PC-3 (cell line): ENCODE measurements around the gene C14orf132. TPM values are rescaled to one million over a fixed set of nuclear protein-coding genes. Genes with fewer than 3 reads are reported as not detected.

Source experiments
- ATAC-seq: fragments of 200-7000 bp; cut with Tn5 transposase; 2 replicates; pipeline ENCODE4 v1.9.1; 2020; ENCODE audit warnings: mild to moderate bottlenecking, moderate library complexity
- BruUV-seq: library from RNA; stranded (reverse); fragments of 400-500 nt; replicated peaks from 2 replicates; lab custom pipeline; 2021; lab: Mats Ljungman, UMichigan
- CTCF ChIA-PET: fragments of 300-600 bp; sonication (Branson Sonifier 250); formaldehyde crosslinking; loops from one replicate; lab custom pipeline; 2022; ENCODE audit warnings: antibody characterized with exemption; lab: Charles Lee
- POLR2A ChIA-PET: fragments of 300-600 bp; sonication (Branson Sonifier 250); formaldehyde crosslinking; loops from one replicate; lab custom pipeline; 2022; ENCODE audit warnings: antibody characterized with exemption; ENCODE audit not compliant: unreplicated experiment; lab: Charles Lee
- DNase-seq: peaks from one replicate; pipeline ENCODE4 v3.0.0-alpha.2; 2015
- H2AFZ ChIP-seq: fragments of 300-600 bp; sonication (generic); 2 replicates; pipeline ENCODE4 v1.6.0; 2016; ENCODE audit warnings: antibody characterized with exemption, low read length
- H3F3A ChIP-seq: fragments of 300-600 bp; sonication (generic); one replicate; pipeline ENCODE4 v1.6.0; 2017; ENCODE audit warnings: antibody characterized with exemption, low read length, control low read depth, mild to moderate bottlenecking; ENCODE audit not compliant: unreplicated experiment
- H3K27ac ChIP-seq: fragments of 300-600 bp; sonication (generic); 2 replicates; pipeline ENCODE4 v1.5.1; 2016; ENCODE audit warnings: mild to moderate bottlenecking, low read length
- H3K27me3 ChIP-seq: fragments of 300-600 bp; sonication (generic); 2 replicates; pipeline ENCODE4 v1.6.1; 2016; ENCODE audit warnings: low read length, mixed read lengths
- H3K36me3 ChIP-seq: fragments of 300-600 bp; sonication (generic); 2 replicates; pipeline ENCODE4 v1.6.1; 2016; ENCODE audit warnings: low read depth, mixed run types, low read length, mixed read lengths
- H3K4me1 ChIP-seq: fragments of 300-600 bp; sonication (generic); 2 replicates; pipeline ENCODE4 v1.5.1; 2016; ENCODE audit warnings: low read length; ENCODE audit not compliant: insufficient read depth
- H3K4me2 ChIP-seq: fragments of 300-600 bp; sonication (generic); 2 replicates; pipeline ENCODE4 v1.6.0; 2016; ENCODE audit warnings: low read length
- H3K4me3 ChIP-seq: fragments of 300-600 bp; sonication (generic); 2 replicates; pipeline ENCODE4 v1.5.1; 2016; ENCODE audit warnings: mild to moderate bottlenecking, low read length, mixed read lengths
- H3K79me2 ChIP-seq: fragments of 300-600 bp; sonication (generic); 2 replicates; pipeline ENCODE4 v1.6.1; 2017; ENCODE audit warnings: low read length, mixed read lengths
- H3K9ac ChIP-seq: fragments of 300-600 bp; sonication (generic); 2 replicates; pipeline ENCODE4 v1.6.0; 2016; ENCODE audit warnings: mild to moderate bottlenecking, low read length
- H3K9me2 ChIP-seq: fragments of 300-600 bp; sonication (generic); replicated peaks from 2 replicates; pipeline ENCODE4 v1.6.1; 2016; ENCODE audit warnings: mixed run types, low read length, mixed read lengths
- H3K9me3 ChIP-seq: fragments of 300-600 bp; sonication (generic); 2 replicates; pipeline ENCODE4 v1.6.1; 2016; ENCODE audit warnings: low read length, mixed read lengths
- H4K20me1 ChIP-seq: fragments of 300-600 bp; sonication (generic); 2 replicates; pipeline ENCODE4 v1.6.1; 2016; ENCODE audit warnings: low read length, mixed read lengths
- CTCF ChIP-seq: fragments of 300-600 bp; sonication (generic); conservative IDR thresholded peaks from 2 replicates; pipeline ENCODE4 v1.5.1; 2017; ENCODE audit warnings: antibody characterized with exemption, low read depth, mild to moderate bottlenecking, low read length
- EZH2 ChIP-seq: fragments of 300-600 bp; sonication (generic); IDR thresholded peaks from one replicate; pipeline ENCODE4 v1.6.1; 2017; ENCODE audit warnings: antibody characterized with exemption, mild to moderate bottlenecking, low read length; ENCODE audit not compliant: unreplicated experiment
- EZH2phosphoT487 ChIP-seq: fragments of 300-600 bp; sonication (generic); IDR thresholded peaks from 2 replicates; pipeline ENCODE4 v1.6.1; 2018; ENCODE audit warnings: mild to moderate bottlenecking, antibody characterized with exemption, low read length, borderline replicate concordance
- intact Hi-C: fragments of 100-400 bp; cut with micrococcal nuclease; formaldehyde crosslinking; loops from 2 replicates; pipeline ENCODE4 v1.9.0; 2023
- total RNA-seq: library from RNA; depleted of rRNA; stranded (reverse); fragments of >200 nt; gene quantifications from 2 replicates; pipeline ENCODE4 v1.2.3, GENCODE V29; 2014

The C14orf132 gene
- total RNA-seq, 1 experiment from 2014 or later: not detected

- Histone ChIP-seq H3K4me1 (no peaks in the 10 kb centered on the region), H3K79me2 (no peaks in the 10 kb centered on the region), H3K9me2 (no peaks in the 10 kb centered on the region), H3K27me3 (no peaks in the 10 kb centered on the region; the same call in 1 of the 2 replicates), H4K20me1 (no peaks in the 10 kb centered on the region), H3K36me3 (no peaks in the 10 kb centered on the region), H3K4me3 (no peak overlapping the region), H2AFZ (no peak overlapping the region), H3K9me3 (no peaks in the 10 kb centered on the region), H3K4me2 (no peak overlapping the region), H3K27ac (no peak overlapping the region), H3K9ac (no peak overlapping the region), H3F3A (no peaks in the 10 kb centered on the region)
- no TSS peak for BruUV-seq
- DNase-seq: no peak
- no peak for ATAC-seq
- intact Hi-C loops: no loop called here
- CTCF ChIA-PET: no interaction called here
- TF ChIP-seq EZH2 (no peak), CTCF (no peak), EZH2phosphoT487 (no peak)
- POLR2A ChIA-PET: no interaction called here
Measured at GRCh38 chr14:96138241-96138640, 99.1 kb downstream of the C14orf132 start.

GRCh38 chr14:96139169-96139568 lies 100.0 kb downstream of the C14orf132 start:
- BruUV-seq: no TSS peak
- no peak overlapping the region for H3K27ac ChIP-seq
- H3K79me2 ChIP-seq: no peaks in the 10 kb centered on the region
- ChIA-PET POLR2A (no interaction called here), CTCF (no interaction called here)
- H2AFZ ChIP-seq: no peak overlapping the region
- intact Hi-C loops: no loop called here
- ATAC-seq (no peak), DNase-seq (no peak)
- H3K4me1 ChIP-seq: no peaks in the 10 kb centered on the region
- H3K9me2 ChIP-seq: no peaks in the 10 kb centered on the region
- H3K36me3 ChIP-seq: no peaks in the 10 kb centered on the region
- no peaks in the 10 kb centered on the region; the same call in 1 of the 2 replicates for H3K27me3 ChIP-seq
- no peaks in the 10 kb centered on the region for H4K20me1 ChIP-seq
- no peak for TF ChIP-seq EZH2phosphoT487
- no peak overlapping the region for H3K4me3 ChIP-seq
- no peaks in the 10 kb centered on the region for H3F3A ChIP-seq
- H3K9me3 ChIP-seq: no peaks in the 10 kb centered on the region
- no peak overlapping the region for H3K9ac ChIP-seq
- no peak overlapping the region for H3K4me2 ChIP-seq

- Histone ChIP-seq H3K9me2 (no peaks in the 10 kb centered on the region), H3K4me2 (no peak overlapping the region), H3F3A (no peaks in the 10 kb centered on the region), H3K79me2 (no peaks in the 10 kb centered on the region), H3K9ac (no peak overlapping the region), H3K27ac (no peak overlapping the region), H3K4me3 (no peak overlapping the region), H3K36me3 (no peaks in the 10 kb centered on the region), H4K20me1 (no peaks in the 10 kb centered on the region), H3K4me1 (no peaks in the 10 kb centered on the region), H2AFZ (no peak overlapping the region), H3K27me3 (no peaks in the 10 kb centered on the region; the same call in 1 of the 2 replicates), H3K9me3 (no peaks in the 10 kb centered on the region)
- ChIA-PET POLR2A (no interaction called here), CTCF (no interaction called here)
- DNase-seq (no peak), ATAC-seq (no peak)
- BruUV-seq: no TSS peak
- intact Hi-C loops: no loop called here
- TF ChIP-seq EZH2 (no peak), EZH2phosphoT487 (no peak), CTCF (no peak)
Measured at GRCh38 chr14:96139879-96140278, 100.7 kb downstream of the C14orf132 start.
